ENCODE data around the gene MISP3.

DNA sequence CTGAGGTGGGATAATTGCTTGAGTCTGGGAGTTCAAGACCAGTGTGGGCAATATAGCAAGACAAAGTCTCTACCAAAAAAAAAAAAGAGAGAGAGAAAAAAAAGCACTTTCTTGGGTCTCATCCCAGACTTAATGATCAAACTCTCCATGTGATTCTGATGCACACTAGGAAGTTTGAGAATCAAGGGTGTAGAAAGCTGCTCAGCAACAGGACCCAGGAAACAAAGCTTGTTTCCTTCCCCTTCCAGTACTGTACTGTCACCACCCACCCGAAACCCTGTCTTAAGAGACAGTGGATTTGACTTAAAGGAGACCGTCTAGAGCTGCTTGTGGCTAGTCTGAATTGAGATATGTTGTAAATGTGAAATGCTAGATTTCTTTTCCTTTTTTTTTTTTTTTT, 5.8 kb downstream of the MISP3 start:
- TF ChIP-seq, protein P1, sequence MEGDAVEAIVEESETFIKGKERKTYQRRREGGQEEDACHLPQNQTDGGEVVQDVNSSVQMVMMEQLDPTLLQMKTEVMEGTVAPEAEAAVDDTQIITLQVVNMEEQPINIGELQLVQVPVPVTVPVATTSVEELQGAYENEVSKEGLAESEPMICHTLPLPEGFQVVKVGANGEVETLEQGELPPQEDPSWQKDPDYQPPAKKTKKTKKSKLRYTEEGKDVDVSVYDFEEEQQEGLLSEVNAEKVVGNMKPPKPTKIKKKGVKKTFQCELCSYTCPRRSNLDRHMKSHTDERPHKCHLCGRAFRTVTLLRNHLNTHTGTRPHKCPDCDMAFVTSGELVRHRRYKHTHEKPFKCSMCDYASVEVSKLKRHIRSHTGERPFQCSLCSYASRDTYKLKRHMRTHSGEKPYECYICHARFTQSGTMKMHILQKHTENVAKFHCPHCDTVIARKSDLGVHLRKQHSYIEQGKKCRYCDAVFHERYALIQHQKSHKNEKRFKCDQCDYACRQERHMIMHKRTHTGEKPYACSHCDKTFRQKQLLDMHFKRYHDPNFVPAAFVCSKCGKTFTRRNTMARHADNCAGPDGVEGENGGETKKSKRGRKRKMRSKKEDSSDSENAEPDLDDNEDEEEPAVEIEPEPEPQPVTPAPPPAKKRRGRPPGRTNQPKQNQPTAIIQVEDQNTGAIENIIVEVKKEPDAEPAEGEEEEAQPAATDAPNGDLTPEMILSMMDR (IDR thresholded peaks at IDR 0.05): no peak
- TF ChIP-seq POLR2A (IDR thresholded peaks at IDR 0.05): no peak

All from heart left ventricle (tissue), 13 donors.